ENCODE data around the gene ZPBP2. TPM values are rescaled to one million over a fixed set of nuclear protein-coding genes. Genes with fewer than 3 reads are reported as not detected.

The ZPBP2 gene
- total RNA-seq: not detected
- not detected for polyA plus RNA-seq (2013, experiment 1 of 2)
- not detected for polyA plus RNA-seq (2013, experiment 2 of 2)
- long read RNA-seq, experiment 1: 0 reads
- long read RNA-seq, experiment 2: 0 reads
- long read RNA-seq, experiment 3: 0 reads
- long read RNA-seq, experiment 4: 0 reads

- Histone ChIP-seq H3K4me3 (ENCODE audit: low read length) (no peak within 1 kb of the TSS), H3K27ac (ENCODE audit: low read depth, low read length) (no peak within 1 kb of the TSS), H3K9ac (ENCODE audit: extremely low read depth, low read length, poor library complexity, severe bottlenecking) (no peak within 1 kb of the TSS), H3K4me1 (ENCODE audit: control insufficient read depth, insufficient read depth, low read length) (no peaks in the 10 kb centered on the region), H3K27me3 (ENCODE audit: control insufficient read depth, insufficient read depth, low read length, poor library complexity, severe bottlenecking) (peaks cover 43% of the 10 kb centered on the region), H3K9me3 (ENCODE audit: control insufficient read depth, low read length) (no peaks in the 10 kb centered on the region), H3K36me3 (ENCODE audit: control insufficient read depth, insufficient read depth, low read length) (no peaks in the 10 kb centered on the region)
- peak; percentile 49 for DNase-seq
- TF ChIP-seq CTCF (conservative IDR thresholded peaks at IDR 0.05): no peak
- 94 to 96% methylated on average over 36 to 67 of the region's 67 CpGs for WGBS, 2 experiments (ENCODE audit: insufficient coverage in 1 of 2, insufficient read length in 1 of 2)
- H3K36me3 Mint-ChIP-seq (ENCODE audit: low read depth): no peaks in the 10 kb centered on the region
- H3K4me3 Mint-ChIP-seq: no peak within 1 kb of the TSS
- no peaks in the 10 kb centered on the region for H3K4me1 Mint-ChIP-seq
- peaks cover 16% of the 10 kb centered on the region for H3K9me3 Mint-ChIP-seq
- H3K27me3 Mint-ChIP-seq (ENCODE audit: insufficient read depth): peaks cover 68% of the 10 kb centered on the region
- H3K27ac Mint-ChIP-seq: no peak within 1 kb of the TSS
These were observed at the start of gene ZPBP2 for GRCh38 chr17:39867880-39868553. Gene ZPBP2 (plus strand): TSS chr17:39868202. CDS start chr17:39868355, 153 bp downstream.

- Histone ChIP-seq H3K27me3 (ENCODE audit: control insufficient read depth, insufficient read depth, low read length, poor library complexity, severe bottlenecking) (no peaks in the 10 kb centered on the region), H3K27ac (ENCODE audit: low read depth, low read length) (no peak overlapping the region), H3K9ac (ENCODE audit: extremely low read depth, low read length, poor library complexity, severe bottlenecking) (no peak overlapping the region), H3K36me3 (ENCODE audit: control insufficient read depth, insufficient read depth, low read length) (no peaks in the 10 kb centered on the region), H3K4me3 (ENCODE audit: low read length) (no peak overlapping the region), H3K9me3 (ENCODE audit: control insufficient read depth, low read length) (peaks cover 18% of the 10 kb centered on the region), H3K4me1 (ENCODE audit: control insufficient read depth, insufficient read depth, low read length) (no peaks in the 10 kb centered on the region)
- WGBS, 2 experiments (ENCODE audit: insufficient coverage in 1 of 2, insufficient read length in 1 of 2): 89 to 93% methylated on average over 8 to 9 of the region's 9 CpGs
- Mint-ChIP-seq H3K4me3 (no peak overlapping the region), H3K27me3 (ENCODE audit: insufficient read depth) (no peaks in the 10 kb centered on the region), H3K27ac (no peak overlapping the region), H3K9me3 (peaks cover 21% of the 10 kb centered on the region), H3K4me1 (peaks cover 8% of the 10 kb centered on the region), H3K36me3 (ENCODE audit: low read depth) (peaks cover 10% of the 10 kb centered on the region)
- TF ChIP-seq CTCF (conservative IDR thresholded peaks at IDR 0.05): no peak
- no peak for DNase-seq
These were observed 49.5 kb upstream of the ZPBP2 start for GRCh38 chr17:39818358-39819000.

- no peak overlapping the region for H3K27ac ChIP-seq (ENCODE audit: low read depth, low read length)
- no peak overlapping the region for H3K9ac ChIP-seq (ENCODE audit: extremely low read depth, low read length, poor library complexity, severe bottlenecking)
- H3K27me3 ChIP-seq (ENCODE audit: control insufficient read depth, insufficient read depth, low read length, poor library complexity, severe bottlenecking): no peaks in the 10 kb centered on the region
- Mint-ChIP-seq H3K4me3 (no peak overlapping the region), H3K4me1 (peaks cover 8% of the 10 kb centered on the region), H3K27ac (peak overlapping the region; percentile 12), H3K9me3 (peaks cover 42% of the 10 kb centered on the region), H3K36me3 (ENCODE audit: low read depth) (peaks cover 10% of the 10 kb centered on the region), H3K27me3 (ENCODE audit: insufficient read depth) (peaks cover 2% of the 10 kb centered on the region)
- WGBS, 2 experiments (ENCODE audit: insufficient coverage in 1 of 2, insufficient read length in 1 of 2): 56 to 67% methylated on average over 1 to 4 of the region's 4 CpGs
- TF ChIP-seq CTCF (conservative IDR thresholded peaks at IDR 0.05): no peak
- peaks cover 28% of the 10 kb centered on the region for H3K9me3 ChIP-seq (ENCODE audit: control insufficient read depth, low read length)
- peak overlapping the region; percentile 15 for H3K4me3 ChIP-seq (ENCODE audit: low read length)
- no peaks in the 10 kb centered on the region for H3K4me1 ChIP-seq (ENCODE audit: control insufficient read depth, insufficient read depth, low read length)
- DNase-seq: peak; percentile 70
- H3K36me3 ChIP-seq (ENCODE audit: control insufficient read depth, insufficient read depth, low read length): no peaks in the 10 kb centered on the region
These were observed 47.5 kb upstream of the ZPBP2 start for GRCh38 chr17:39820541-39820940.

Measured in endodermal cell (in vitro differentiated cells).